GM23338 (cell line): ENCODE measurements around the gene FAM9C. TPM values are rescaled to one million over a fixed set of nuclear protein-coding genes. Genes with fewer than 3 reads are reported as not detected.

Source experiments
- ATAC-seq: fragments of 200-7000 bp; cut with Tn5 transposase; 3 replicates; pipeline ENCODE4 v1.9.1; 2020
- DNase-seq: peaks from one replicate; pipeline ENCODE4 v3.0.0-alpha.2; 2015; ENCODE audit warnings: low spot score
- H2AFZ ChIP-seq: fragments of 200-600 bp; sonication (generic); 2 replicates; pipeline ENCODE4 v1.8.0; 2016; ENCODE audit warnings: antibody characterized with exemption, mild to moderate bottlenecking, moderate library complexity
- H3F3A ChIP-seq: fragments of 200-600 bp; sonication (generic); replicated peaks from 2 replicates; pipeline ENCODE4 v1.8.0; 2017; ENCODE audit warnings: antibody characterized with exemption, mixed run types, low read depth
- H3K27ac ChIP-seq: fragments of 200-600 bp; sonication (generic); 2 replicates; pipeline ENCODE4 v1.6.1; 2016; ENCODE audit warnings: low read depth
- H3K27me3 ChIP-seq: fragments of 200-600 bp; sonication (generic); 2 replicates; pipeline ENCODE4 v1.8.0; 2016; ENCODE audit warnings: mild to moderate bottlenecking, mixed run types, moderate library complexity; ENCODE audit not compliant: insufficient read depth
- H3K36me3 ChIP-seq: fragments of 200-600 bp; sonication (generic); 2 replicates; pipeline ENCODE4 v1.8.0; 2016; ENCODE audit warnings: mild to moderate bottlenecking; ENCODE audit not compliant: insufficient read depth
- H3K4me1 ChIP-seq: fragments of 200-600 bp; sonication (generic); 2 replicates; pipeline ENCODE4 v1.8.0; 2016; ENCODE audit warnings: mild to moderate bottlenecking, moderate library complexity; ENCODE audit not compliant: insufficient read depth
- H3K4me2 ChIP-seq: fragments of 200-600 bp; sonication (generic); 2 replicates; pipeline ENCODE4 v1.7.1; 2017; ENCODE audit warnings: mixed run types
- H3K4me3 ChIP-seq: fragments of 200-600 bp; sonication (generic); 2 replicates; pipeline ENCODE4 v1.6.1; 2016; ENCODE audit warnings: mixed run types
- H3K79me2 ChIP-seq: fragments of 200-600 bp; sonication (generic); replicated peaks from 2 replicates; pipeline ENCODE4 v1.8.0; 2017; ENCODE audit warnings: mild to moderate bottlenecking; ENCODE audit not compliant: insufficient read depth
- H3K9me2 ChIP-seq: fragments of 200-600 bp; sonication (generic); 2 replicates; pipeline ENCODE4 v1.8.0; 2017; ENCODE audit not compliant: insufficient read depth
- H4K20me1 ChIP-seq: fragments of 200-600 bp; sonication (generic); replicated peaks from 2 replicates; pipeline ENCODE4 v1.8.0; 2017; ENCODE audit warnings: mild to moderate bottlenecking; ENCODE audit not compliant: insufficient read depth
- H3K27ac Mint-ChIP-seq: 2 replicates; pipeline ENCODE4 v1.8.0; 2020; ENCODE audit warnings: inconsistent platforms, mild to moderate bottlenecking, moderate library complexity, mixed read lengths
- H3K27me3 Mint-ChIP-seq: 3 replicates; pipeline ENCODE4 v1.8.0; 2022; ENCODE audit warnings: low read depth, mild to moderate bottlenecking, moderate library complexity, mixed read lengths, inconsistent platforms; ENCODE audit not compliant: insufficient read depth, poor library complexity
- H3K36me3 Mint-ChIP-seq: 3 replicates; pipeline ENCODE4 v1.8.0; 2021; ENCODE audit warnings: low read depth, mild to moderate bottlenecking, inconsistent platforms, moderate library complexity, mixed read lengths
- H3K4me1 Mint-ChIP-seq: 3 replicates; pipeline ENCODE4 v1.8.0; 2020; ENCODE audit warnings: mild to moderate bottlenecking, inconsistent platforms, mixed read lengths
- H3K4me3 Mint-ChIP-seq: 3 replicates; pipeline ENCODE4 v1.8.0; 2021; ENCODE audit warnings: moderate library complexity, mild to moderate bottlenecking, inconsistent platforms, mixed read lengths
- H3K9me3 Mint-ChIP-seq: 3 replicates; pipeline ENCODE4 v1.8.0; 2020; ENCODE audit warnings: moderate library complexity, mild to moderate bottlenecking, inconsistent platforms, mixed read lengths
- REST ChIP-seq: IDR thresholded peaks from one replicate; pipeline ENCODE4 v1.6.1; 2018; ENCODE audit warnings: antibody characterized with exemption; ENCODE audit not compliant: unreplicated experiment
- ZNF462 ChIP-seq: fragments of 250-450 bp; sonication (Bioruptor Pico); IDR thresholded peaks from 2 replicates; pipeline ENCODE4 v1.5.0; 2020; ENCODE audit warnings: mild to moderate bottlenecking, moderate library complexity
- polyA plus RNA-seq: library from polyadenylated mRNA; unstranded; fragments of >200 nt; fragmentation: Nextera tagmentation; extraction: Ambion mirVana; gene quantifications from 2 replicates; pipeline ENCODE4 v1.2.1, GENCODE V29; 2016
- total RNA-seq: library from RNA; depleted of rRNA; stranded (reverse); fragments of >200 nt; shearing (Covaris generic); gene quantifications from 2 replicates; pipeline ENCODE4 v1.2.3, GENCODE V29; 2014

FAM9C gene
- total and polyA plus RNA-seq, 2 experiments from 2014 or later: 0.08 TPM; not detected in 1

- Histone ChIP-seq H3K27ac (no peak overlapping the region), H3K9me2 (no peaks in the 10 kb centered on the region), H3K4me2 (no peak overlapping the region), H3K36me3 (no peaks in the 10 kb centered on the region), H3K27me3 (no peaks in the 10 kb centered on the region), H4K20me1 (no peaks in the 10 kb centered on the region), H3K4me1 (peaks cover 33% of the 10 kb centered on the region), H3F3A (no peaks in the 10 kb centered on the region), H3K79me2 (no peaks in the 10 kb centered on the region), H3K4me3 (no peak overlapping the region), H2AFZ (no peak overlapping the region)
- Mint-ChIP-seq H3K36me3 (no peaks in the 10 kb centered on the region), H3K9me3 (no peaks in the 10 kb centered on the region), H3K4me1 (peaks cover 41% of the 10 kb centered on the region), H3K4me3 (no peak overlapping the region), H3K27me3 (peaks cover 4% of the 10 kb centered on the region), H3K27ac (no peak overlapping the region)
- no peak for DNase-seq
- ATAC-seq: no peak
- no peak for TF ChIP-seq REST
- TF ChIP-seq ZNF462 (CRISPR knock-in tag): no peak
Observed at GRCh38 chrX:13026877-13027652, 17.4 kb downstream of the FAM9C start.
